ENCODE measurements around the gene CAMK2A.

DNA sequence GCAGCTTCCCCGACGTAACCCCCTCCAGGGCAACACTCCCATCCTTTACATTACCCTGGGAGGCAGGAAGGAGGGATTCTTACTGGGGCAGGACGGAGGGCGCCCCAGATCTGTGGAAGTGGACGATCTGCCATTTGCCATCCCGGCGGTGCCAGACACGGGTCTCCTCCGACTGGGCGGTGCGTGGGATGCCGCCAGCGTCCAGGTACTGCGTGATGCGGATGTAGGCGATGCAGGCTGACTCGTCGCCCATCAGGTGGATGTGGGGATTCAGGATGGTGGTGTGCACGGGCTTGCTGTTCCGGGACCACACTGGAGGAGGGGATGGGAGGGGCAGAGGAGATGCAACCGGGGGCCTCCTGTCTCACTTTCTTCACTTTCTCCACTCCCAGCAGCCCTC is 66.7 kb downstream of the CAMK2A start:
- TF ChIP-seq, protein P1, sequence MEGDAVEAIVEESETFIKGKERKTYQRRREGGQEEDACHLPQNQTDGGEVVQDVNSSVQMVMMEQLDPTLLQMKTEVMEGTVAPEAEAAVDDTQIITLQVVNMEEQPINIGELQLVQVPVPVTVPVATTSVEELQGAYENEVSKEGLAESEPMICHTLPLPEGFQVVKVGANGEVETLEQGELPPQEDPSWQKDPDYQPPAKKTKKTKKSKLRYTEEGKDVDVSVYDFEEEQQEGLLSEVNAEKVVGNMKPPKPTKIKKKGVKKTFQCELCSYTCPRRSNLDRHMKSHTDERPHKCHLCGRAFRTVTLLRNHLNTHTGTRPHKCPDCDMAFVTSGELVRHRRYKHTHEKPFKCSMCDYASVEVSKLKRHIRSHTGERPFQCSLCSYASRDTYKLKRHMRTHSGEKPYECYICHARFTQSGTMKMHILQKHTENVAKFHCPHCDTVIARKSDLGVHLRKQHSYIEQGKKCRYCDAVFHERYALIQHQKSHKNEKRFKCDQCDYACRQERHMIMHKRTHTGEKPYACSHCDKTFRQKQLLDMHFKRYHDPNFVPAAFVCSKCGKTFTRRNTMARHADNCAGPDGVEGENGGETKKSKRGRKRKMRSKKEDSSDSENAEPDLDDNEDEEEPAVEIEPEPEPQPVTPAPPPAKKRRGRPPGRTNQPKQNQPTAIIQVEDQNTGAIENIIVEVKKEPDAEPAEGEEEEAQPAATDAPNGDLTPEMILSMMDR (IDR thresholded peaks at IDR 0.05) = no peak
- no peak for TF ChIP-seq POLR2A (IDR thresholded peaks at IDR 0.05)
